HEK293 (cell line): ENCODE data around the gene TLL1.

Source experiments
- CTCF ChIA-PET: fragments of 350-600 bp; formaldehyde crosslinking; extraction: SDS; loops from one replicate; lab custom pipeline; 2021; ENCODE audit warnings: antibody characterized with exemption; lab: Yijun Ruan, JAX
- POLR2A ChIA-PET: fragments of 300-600 bp; formaldehyde crosslinking; extraction: SDS; loops from one replicate; lab custom pipeline; 2020; ENCODE audit warnings: antibody characterized with exemption, inconsistent platforms; lab: Yijun Ruan, JAX
- H3K27ac ChIP-seq: fragments of 200-500 bp; sonication (Bioruptor generic); 2 replicates; pipeline ENCODE4 v1.5.1; 2014; ENCODE audit warnings: low read depth, low read length, control low read depth, inconsistent platforms; ENCODE audit errors: extremely low read depth
- H3K36me3 ChIP-seq, 2 experiments: fragments of 200-500 bp in 1 of 2; sonication (Bioruptor generic) in 1 of 2; 1 replicate in 1 of 2; 2 replicates in 1 of 2; pipeline ENCODE4 v1.5.1; 2014 to 2017; ENCODE audit warnings: inconsistent platforms in 2 of 2, low read length in 2 of 2; ENCODE audit not compliant: control insufficient read depth in 2 of 2, insufficient read depth in 1 of 2
- H3K4me1 ChIP-seq: fragments of 200-500 bp; sonication (Bioruptor generic); 2 replicates; pipeline ENCODE4 v1.5.1; 2014; ENCODE audit warnings: mild to moderate bottlenecking, low read length, inconsistent platforms; ENCODE audit not compliant: control insufficient read depth, insufficient read depth
- H3K4me3 ChIP-seq: 2 replicates; pipeline ENCODE4 v1.5.1; 2011; ENCODE audit warnings: low read depth, mild to moderate bottlenecking, control low read depth, low read length, moderate library complexity
- H3K9me3 ChIP-seq: fragments of 200-500 bp; sonication (Bioruptor generic); 2 replicates; pipeline ENCODE4 v1.5.1; 2014; ENCODE audit warnings: low read depth, low read length, inconsistent platforms; ENCODE audit not compliant: control insufficient read depth, insufficient read depth
- BCL6B ChIP-seq: fragments of 450-650 bp; formaldehyde crosslinking; IDR thresholded peaks from 2 replicates; pipeline ENCODE4 v1.5.1; 2017; ENCODE audit warnings: missing biosample characterization, missing genetic modification characterization
- EGR2 ChIP-seq: fragments of 450-650 bp; formaldehyde crosslinking; IDR thresholded peaks from 2 replicates; pipeline ENCODE4 v1.5.1; 2016; ENCODE audit warnings: low read depth, missing biosample characterization, missing genetic modification characterization
- INSM2 ChIP-seq: fragments of 450-650 bp; formaldehyde crosslinking; IDR thresholded peaks from 2 replicates; pipeline ENCODE4 v1.5.1; 2016; ENCODE audit warnings: missing biosample characterization, missing genetic modification characterization
- KLF7 ChIP-seq: fragments of 450-650 bp; formaldehyde crosslinking; IDR thresholded peaks from 2 replicates; pipeline ENCODE4 v1.5.1; 2016; ENCODE audit warnings: missing biosample characterization, missing genetic modification characterization, borderline replicate concordance
- PRDM1 ChIP-seq: fragments of 450-650 bp; formaldehyde crosslinking; IDR thresholded peaks from 2 replicates; pipeline ENCODE4; 2016; ENCODE audit warnings: missing biosample characterization, missing genetic modification characterization
- SCRT1 ChIP-seq: fragments of 450-650 bp; formaldehyde crosslinking; IDR thresholded peaks from 2 replicates; pipeline ENCODE4 v1.5.1; 2016; ENCODE audit warnings: missing biosample characterization, missing genetic modification characterization, borderline replicate concordance
- TCF7L2 ChIP-seq: IDR thresholded peaks from 2 replicates; pipeline ENCODE4 v1.6.1; 2011; ENCODE audit warnings: low read depth, mild to moderate bottlenecking, inconsistent platforms, low read length, moderate library complexity, borderline replicate concordance
- ZNF10 ChIP-seq: fragments of 450-650 bp; formaldehyde crosslinking; IDR thresholded peaks from 2 replicates; pipeline ENCODE4 v1.5.1; 2017; ENCODE audit warnings: missing biosample characterization, missing genetic modification characterization
- ZNF174 ChIP-seq: fragments of 450-650 bp; formaldehyde crosslinking; IDR thresholded peaks from 2 replicates; pipeline ENCODE4 v1.5.0; 2017; ENCODE audit warnings: missing biosample characterization, mild to moderate bottlenecking, missing genetic modification characterization
- ZNF19 ChIP-seq: fragments of 450-650 bp; formaldehyde crosslinking; IDR thresholded peaks from 2 replicates; pipeline ENCODE4; 2016; ENCODE audit warnings: missing biosample characterization, missing genetic modification characterization, low read depth
- ZNF223 ChIP-seq: fragments of 450-650 bp; formaldehyde crosslinking; IDR thresholded peaks from 2 replicates; pipeline ENCODE4 v1.5.1; 2016; ENCODE audit warnings: missing biosample characterization, missing genetic modification characterization
- ZNF266 ChIP-seq: fragments of 450-650 bp; formaldehyde crosslinking; IDR thresholded peaks from 2 replicates; pipeline ENCODE4 v1.5.1; 2016; ENCODE audit warnings: missing biosample characterization, missing genetic modification characterization, low read depth
- ZNF426 ChIP-seq: fragments of 450-650 bp; formaldehyde crosslinking; IDR thresholded peaks from 2 replicates; pipeline ENCODE4 v1.5.1; 2017; ENCODE audit warnings: missing biosample characterization, missing genetic modification characterization, mild to moderate bottlenecking, inconsistent platforms, moderate library complexity
- ZNF529 ChIP-seq: fragments of 450-650 bp; formaldehyde crosslinking; IDR thresholded peaks from 2 replicates; pipeline ENCODE4 v1.5.1; 2017; ENCODE audit warnings: missing genetic modification characterization, missing biosample characterization; ENCODE audit not compliant: insufficient replicate concordance
- ZNF544 ChIP-seq: fragments of 450-650 bp; formaldehyde crosslinking; IDR thresholded peaks from 2 replicates; pipeline ENCODE4 v1.5.0; 2017; ENCODE audit warnings: missing biosample characterization, missing genetic modification characterization
- ZNF658 ChIP-seq: fragments of 450-650 bp; formaldehyde crosslinking; IDR thresholded peaks from 2 replicates; pipeline ENCODE4; 2016; ENCODE audit warnings: missing biosample characterization, missing genetic modification characterization
- ZNF747 ChIP-seq: fragments of 450-650 bp; formaldehyde crosslinking; IDR thresholded peaks from 2 replicates; pipeline ENCODE4 v1.5.1; 2016; ENCODE audit warnings: missing biosample characterization, missing genetic modification characterization
- ZNF776 ChIP-seq: fragments of 450-650 bp; formaldehyde crosslinking; IDR thresholded peaks from 2 replicates; pipeline ENCODE4 v1.5.0; 2017; ENCODE audit warnings: missing biosample characterization, missing genetic modification characterization, borderline replicate concordance
- ZNF830 ChIP-seq: fragments of 450-650 bp; IDR thresholded peaks from 2 replicates; pipeline ENCODE4 v1.5.0; 2018; ENCODE audit warnings: missing biosample characterization, missing genetic modification characterization, low read depth, mild to moderate bottlenecking, moderate library complexity
- ZNF837 ChIP-seq: fragments of 450-650 bp; formaldehyde crosslinking; IDR thresholded peaks from 2 replicates; pipeline ENCODE4 v1.5.1; 2016; ENCODE audit warnings: missing biosample characterization, missing genetic modification characterization
- ZSCAN23 ChIP-seq: fragments of 450-650 bp; formaldehyde crosslinking; IDR thresholded peaks from 2 replicates; pipeline ENCODE4 v1.5.1; 2016; ENCODE audit warnings: missing biosample characterization, missing genetic modification characterization
- TF ChIP-seq, protein P1 (sequence below): fragments of 450-650 bp; formaldehyde crosslinking; IDR thresholded peaks from 2 replicates; pipeline ENCODE4 v1.5.1; 2016; ENCODE audit warnings: missing biosample characterization, missing genetic modification characterization

TLL1 gene

DNA sequence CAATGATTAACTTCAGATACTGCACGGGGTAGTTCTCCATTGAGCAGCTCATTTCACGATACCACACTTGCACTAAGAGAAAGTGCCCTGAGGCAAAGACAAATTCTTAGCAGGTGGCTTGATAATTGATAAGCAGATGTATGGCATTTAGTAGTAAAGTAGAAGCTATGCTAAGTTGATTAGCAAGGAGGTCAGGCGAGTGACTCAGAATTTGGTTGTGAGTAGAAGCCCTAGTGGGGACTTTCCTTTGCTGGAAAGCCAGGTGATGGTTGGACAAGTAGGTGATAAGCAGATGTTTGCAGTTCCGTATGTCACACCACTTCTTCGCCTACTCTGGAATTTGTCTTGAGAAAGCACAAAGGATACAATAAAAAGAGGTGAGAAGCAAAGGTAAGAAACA, 58.7 kb downstream of the TLL1 start:
- Histone ChIP-seq H3K4me3 (no peak overlapping the region), H3K27ac (no peak overlapping the region), H3K9me3 (no peaks in the 10 kb centered on the region), H3K36me3 (no peaks in the 10 kb centered on the region), H3K4me1 (no peaks in the 10 kb centered on the region)
- POLR2A ChIA-PET: no interaction called here
- TF ChIP-seq KLF7: no peak
- TF ChIP-seq ZNF837 (tag by site-specific recombination): no peak
- TF ChIP-seq ZNF830: no peak
- no peak for TF ChIP-seq ZNF174
- no peak for TF ChIP-seq PRDM1 (tag by site-specific recombination)
- no peak for TF ChIP-seq ZNF776 (tag by site-specific recombination)
- TF ChIP-seq SCRT1 (tag by site-specific recombination): no peak
- no peak for TF ChIP-seq EGR2 (tag by site-specific recombination)
- no peak for TF ChIP-seq ZNF266 (tag by site-specific recombination)
- no peak for TF ChIP-seq ZNF223 (tag by site-specific recombination)
- TF ChIP-seq ZNF10 (tag by site-specific recombination): no peak
- TF ChIP-seq ZNF658 (tag by site-specific recombination): no peak
- CTCF ChIA-PET: no interaction called here

DNA sequence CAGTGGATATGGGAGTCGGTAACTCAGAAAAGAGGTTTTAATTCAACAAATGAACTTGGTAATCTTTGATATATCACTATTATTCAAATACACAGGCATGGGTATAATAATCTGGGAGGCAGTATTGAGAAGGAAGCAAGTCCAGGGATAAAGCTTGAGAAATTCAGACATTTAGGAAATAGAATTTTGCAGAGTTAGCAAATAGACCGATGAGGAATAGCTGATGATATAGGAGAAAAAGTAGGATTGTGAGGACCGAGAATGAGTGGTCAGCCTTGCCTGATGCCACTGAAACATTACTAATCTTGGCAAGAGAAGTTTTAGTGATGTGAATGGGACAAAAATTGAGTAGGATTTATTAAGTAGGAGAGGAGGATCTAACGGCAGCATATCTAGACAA, 71.9 kb downstream of the TLL1 start:
- Histone ChIP-seq H3K27ac (no peak overlapping the region), H3K36me3 (no peaks in the 10 kb centered on the region), H3K4me1 (no peaks in the 10 kb centered on the region), H3K4me3 (no peak overlapping the region), H3K9me3 (no peaks in the 10 kb centered on the region)
- no peak for TF ChIP-seq INSM2 (tag by site-specific recombination)
- no peak for TF ChIP-seq BCL6B (tag by site-specific recombination)
- no peak for TF ChIP-seq ZNF837 (tag by site-specific recombination)
- TF ChIP-seq ZSCAN23 (tag by site-specific recombination): no peak
- POLR2A ChIA-PET: no interaction called here
- CTCF ChIA-PET: no interaction called here

DNA sequence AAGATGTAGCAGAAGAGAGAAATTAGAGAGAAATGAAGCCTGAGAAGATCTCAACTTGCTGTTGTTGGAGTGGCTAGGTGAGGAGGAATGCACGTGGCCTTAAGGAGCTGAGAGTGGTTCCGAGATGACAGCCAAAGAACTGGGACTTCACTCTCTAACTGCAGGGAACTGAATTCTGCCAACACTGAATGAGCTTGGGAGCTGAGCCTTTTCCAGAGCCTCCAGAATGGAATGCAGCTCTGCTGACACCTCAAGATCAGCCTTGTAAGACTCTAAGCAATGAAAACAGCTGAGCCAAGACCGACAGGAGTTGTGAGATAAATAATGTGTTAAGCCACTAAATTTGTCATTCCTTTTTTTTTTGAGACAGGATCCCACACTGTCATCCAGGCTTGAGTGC, 73.0 kb downstream of the TLL1 start:
- H3K27ac ChIP-seq: no peak overlapping the region
- CTCF ChIA-PET: no interaction called here
- H3K36me3 ChIP-seq: no peaks in the 10 kb centered on the region
- no peaks in the 10 kb centered on the region for H3K4me1 ChIP-seq
- H3K4me3 ChIP-seq: no peak overlapping the region
- H3K9me3 ChIP-seq: no peaks in the 10 kb centered on the region
- TF ChIP-seq SCRT1 (tag by site-specific recombination) (no peak), ZNF529 (no peak), TCF7L2 (no peak), ZNF747 (tag by site-specific recombination) (no peak), ZNF426 (no peak), ZNF544 (no peak), ZNF19 (tag by site-specific recombination) (no peak)
- TF ChIP-seq, protein P1, sequence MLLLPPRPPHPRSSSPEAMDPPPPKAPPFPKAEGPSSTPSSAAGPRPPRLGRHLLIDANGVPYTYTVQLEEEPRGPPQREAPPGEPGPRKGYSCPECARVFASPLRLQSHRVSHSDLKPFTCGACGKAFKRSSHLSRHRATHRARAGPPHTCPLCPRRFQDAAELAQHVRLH: no peak
- TF ChIP-seq, all 188 proteins: peak for 0
- POLR2A ChIA-PET: no interaction called here
